Activated CD4-positive, alpha-beta T cell treated with anti-CD3 and anti-CD28 coated beads, Interleukin-2, amount 50 U/mL, for 16 hours (primary cell): ENCODE data around the gene CD79B.
A peak's percentile ranks its signal among the peaks of the same experiment; 100 is the strongest.
"Not testable (repeated sequence)": the region's sequence is repeated elsewhere in the genome, so short reads cannot be mapped to it uniquely, and the experiment has no call there.

Source experiments
- DNase-seq: peaks from one replicate; pipeline ENCODE4 v3.0.0-alpha.2; 2020

Gene CD79B

GRCh38 chr17:63909586-63909985 is 22.5 kb downstream of the CD79B start:
- not testable (repeated sequence) for DNase-seq

GRCh38 chr17:63907161-63907778 is 24.9 kb downstream of the CD79B start:
- not testable (repeated sequence) for DNase-seq

- DNase-seq, result not testable (repeated sequence)
Measured at GRCh38 chr17:63904796-63905195, 27.3 kb downstream of the CD79B start.

GRCh38 chr17:63903787-63904201 is 28.3 kb downstream of the CD79B start:
- peak; percentile 48 for DNase-seq

GRCh38 chr17:63901971-63902370 is 30.2 kb downstream of the CD79B start:
- DNase-seq, result not testable (repeated sequence)

- DNase-seq, result peak; percentile 59
Measured at GRCh38 chr17:63898899-63899798, 33.0 kb downstream of the CD79B start.

- not testable (repeated sequence) for DNase-seq
Measured at GRCh38 chr17:63896524-63897354, 35.4 kb downstream of the CD79B start, which contains the start of gene CSH1. TSS of gene CSH1 (minus strand) at chr17:63896574. CDS start at chr17:63896511, 63 bp downstream.

GRCh38 chr17:63894821-63895220 is 37.3 kb downstream of the CD79B start:
- not testable (repeated sequence) for DNase-seq

- not testable (repeated sequence) for DNase-seq
Measured at GRCh38 chr17:63894021-63894420, 38.1 kb downstream of the CD79B start.

GRCh38 chr17:63892316-63893037 is 39.7 kb downstream of the CD79B start:
- not testable (repeated sequence) for DNase-seq

GRCh38 chr17:63889026-63889848 is 42.9 kb downstream of the CD79B start:
- peak; percentile 45 for DNase-seq

- DNase-seq, result not testable (repeated sequence)
Measured at GRCh38 chr17:63885119-63885518, 47.0 kb downstream of the CD79B start.

GRCh38 chr17:63882626-63883126 is 49.5 kb downstream of the CD79B start:
- DNase-seq, result not testable (repeated sequence)

GRCh38 chr17:63881935-63882601 is 50.1 kb downstream of the CD79B start, which contains the start of gene GH2:
TSS of gene GH2 (minus strand) at chr17:63881944. CDS start at chr17:63881801, 143 bp downstream.
- peak; percentile 65 for DNase-seq

- not testable (repeated sequence) for DNase-seq
Measured at GRCh38 chr17:63881337-63881736, 50.8 kb downstream of the CD79B start.

- no peak for DNase-seq
Measured at GRCh38 chr17:63880706-63881105, 51.4 kb downstream of the CD79B start.
